Stimulated activated CD4-positive, alpha-beta T cell treated with anti-CD3 and anti-CD28 coated beads, TNF-alpha, amount 100 ng/mL, for 4 hours (primary cell): Measurements from ENCODE around the gene OCSTAMP.

Experiments used
- DNase-seq, 3 experiments: peaks; one replicate each; pipeline ENCODE4 v3.0.0-alpha.2; 2020; ENCODE audit warnings: low read depth in 3 of 3

The OCSTAMP gene

GRCh38 chr20:46573234-46573633 lies 22.8 kb upstream of the OCSTAMP start:
- no peak for DNase-seq

GRCh38 chr20:46572790-46573189 lies 22.3 kb upstream of the OCSTAMP start:
- no peak for DNase-seq

GRCh38 chr20:46572153-46572552 lies 21.7 kb upstream of the OCSTAMP start:
- no peak for DNase-seq

- no peak for DNase-seq
Measured at GRCh38 chr20:46571418-46571817, 21.0 kb upstream of the OCSTAMP start.

GRCh38 chr20:46570956-46571355 lies 20.5 kb upstream of the OCSTAMP start:
- no peak for DNase-seq

- no peak for DNase-seq
Measured at GRCh38 chr20:46569961-46570360, 19.5 kb upstream of the OCSTAMP start.

GRCh38 chr20:46568570-46569129 lies 18.2 kb upstream of the OCSTAMP start:
- no peak for DNase-seq

- DNase-seq = no peak
Measured at GRCh38 chr20:46566125-46566524, 15.7 kb upstream of the OCSTAMP start.

- DNase-seq = no peak
Measured at GRCh38 chr20:46564241-46564957, 13.9 kb upstream of the OCSTAMP start.

- no peak for DNase-seq
Measured at GRCh38 chr20:46563860-46564221, 13.4 kb upstream of the OCSTAMP start.

GRCh38 chr20:46563170-46563859 lies 12.9 kb upstream of the OCSTAMP start:
- DNase-seq = no peak

- DNase-seq = peak; percentile 11 to 42 (median 38)
Measured at GRCh38 chr20:46562373-46563169, 12.1 kb upstream of the OCSTAMP start.

- no peak for DNase-seq
Measured at GRCh38 chr20:46562009-46562372, 11.5 kb upstream of the OCSTAMP start.

- no peak for DNase-seq
Measured at GRCh38 chr20:46559685-46560440, 9.4 kb upstream of the OCSTAMP start.

- DNase-seq = no peak
Measured at GRCh38 chr20:46559001-46559400, 8.5 kb upstream of the OCSTAMP start.

GRCh38 chr20:46558511-46558959 lies 8.1 kb upstream of the OCSTAMP start:
- no peak for DNase-seq

- no peak for DNase-seq
Measured at GRCh38 chr20:46557231-46557956, 6.9 kb upstream of the OCSTAMP start.

GRCh38 chr20:46555370-46555956 lies 5.0 kb upstream of the OCSTAMP start:
- no peak for DNase-seq

GRCh38 chr20:46554828-46555227 lies 4.4 kb upstream of the OCSTAMP start:
- no peak for DNase-seq

- no peak for DNase-seq
Measured at GRCh38 chr20:46553926-46554325, 3.5 kb upstream of the OCSTAMP start.
